HS-5 (cell line): ENCODE data around the gene LASP1NB.
"Not testable (repeated sequence)": the region's sequence is repeated elsewhere in the genome, so short reads cannot be mapped to it uniquely, and the experiment has no call there.

Experiments
- DNase-seq: peaks from one replicate; pipeline ENCODE4 v3.0.0-alpha.2; 2012; ENCODE audit warnings: low read depth

Gene LASP1NB

DNA sequence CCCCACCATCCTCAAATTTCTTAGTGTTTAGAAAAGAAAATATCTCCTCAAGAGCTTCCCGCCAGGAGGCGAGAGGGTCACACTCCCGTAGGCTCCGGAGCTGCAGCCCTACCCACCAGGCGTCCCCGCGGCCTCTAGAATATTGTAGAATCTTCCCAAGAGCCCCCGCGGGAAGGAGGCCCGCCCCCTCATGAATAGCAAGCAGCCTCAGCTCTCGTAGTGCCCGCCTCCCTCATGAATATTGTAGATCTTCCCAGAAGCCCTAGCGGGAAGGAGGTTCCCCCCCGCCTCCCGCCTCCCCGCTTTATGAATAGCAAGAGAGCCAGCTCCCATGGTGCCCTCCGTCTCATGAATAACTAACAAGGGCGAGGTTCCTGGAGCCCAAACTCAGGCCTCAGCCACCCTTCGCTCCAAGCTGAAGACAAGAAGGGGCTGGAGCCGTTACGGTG, 41.9 kb downstream of the LASP1NB start, which contains the start of gene FBXO47:
Gene FBXO47, minus strand, starts transcription at position 114 of the 449 bp plus-strand sequence. CDS start 4,378 bp downstream, outside the sequence.
- DNase-seq: no peak

DNA sequence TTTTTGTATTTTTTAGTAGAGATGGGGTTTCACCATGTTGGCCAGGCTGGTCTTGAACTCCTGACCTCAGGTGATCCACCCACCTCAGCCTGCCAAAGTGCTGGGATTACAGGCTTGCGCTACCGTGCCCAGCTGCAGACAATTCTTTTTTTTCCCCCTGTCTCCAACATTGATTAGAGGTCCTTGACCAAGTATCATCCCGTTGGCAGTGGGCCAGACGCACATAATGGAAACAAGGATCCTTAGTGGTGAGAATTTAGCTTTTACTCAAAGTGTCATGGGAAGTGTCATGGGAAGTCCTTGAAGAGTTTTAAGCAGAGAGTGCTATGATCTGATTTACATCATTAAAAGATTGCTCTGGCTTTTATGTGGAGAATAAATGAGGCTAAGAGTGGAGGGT, 43.9 kb downstream of the LASP1NB start:
- DNase-seq: no peak

DNA sequence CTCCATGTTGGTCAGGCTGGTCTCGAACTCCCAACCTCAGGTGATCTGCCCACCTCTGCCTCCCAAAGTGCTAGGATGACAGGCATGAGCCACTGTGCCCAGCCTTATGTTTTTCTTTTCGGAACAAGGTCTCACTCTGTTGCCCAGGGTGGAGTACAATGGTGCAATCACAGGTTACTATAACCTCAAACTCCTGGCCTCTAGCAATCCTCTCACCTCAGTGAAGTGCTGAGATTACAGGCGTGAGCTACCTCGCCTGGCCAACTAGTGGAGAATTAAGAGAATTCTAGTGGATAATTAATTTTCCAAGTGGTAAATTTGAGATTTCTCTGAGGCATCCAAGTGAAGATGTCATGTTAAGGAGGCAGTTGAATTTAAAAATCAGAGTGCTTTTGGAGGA, 44.7 kb downstream of the LASP1NB start:
- DNase-seq: no peak

DNA sequence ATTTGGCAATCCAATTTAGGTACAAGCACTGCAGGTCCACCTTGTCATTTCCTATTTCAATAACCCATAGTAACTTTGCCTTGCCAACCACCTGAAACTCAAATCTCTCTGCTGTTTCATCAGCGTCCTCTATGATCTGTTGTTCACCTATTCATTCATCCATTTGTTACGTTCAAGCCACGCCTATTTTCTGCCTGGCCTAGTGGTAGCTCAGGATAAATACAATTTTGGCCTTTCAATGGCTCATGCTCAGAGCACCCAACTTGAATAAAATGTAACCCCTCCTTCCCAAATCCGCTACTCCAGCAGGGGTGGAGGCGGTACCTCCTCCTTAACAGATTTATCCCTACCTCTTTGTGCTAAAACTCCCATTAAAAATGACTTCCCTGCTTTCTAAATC, 45.4 kb downstream of the LASP1NB start:
- DNase-seq: no peak

DNA sequence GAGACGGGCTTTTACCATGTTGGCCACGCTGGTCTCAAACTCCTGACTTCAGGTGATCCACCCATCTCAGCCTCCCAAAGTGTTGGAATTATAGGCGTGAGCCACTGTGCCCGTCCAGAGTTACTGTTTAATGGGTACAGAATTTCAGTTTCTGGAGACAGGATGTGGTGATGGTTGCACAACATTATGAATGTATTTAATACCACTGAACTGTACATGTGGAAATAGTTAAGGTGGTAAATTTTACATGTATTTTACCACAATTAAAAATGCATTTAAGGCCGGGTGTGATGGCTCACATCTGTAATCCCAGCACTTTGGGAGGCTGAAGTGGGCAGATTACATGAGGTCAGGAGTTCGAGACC, 50.8 kb downstream of the LASP1NB start:
- not testable (repeated sequence) for DNase-seq

DNA sequence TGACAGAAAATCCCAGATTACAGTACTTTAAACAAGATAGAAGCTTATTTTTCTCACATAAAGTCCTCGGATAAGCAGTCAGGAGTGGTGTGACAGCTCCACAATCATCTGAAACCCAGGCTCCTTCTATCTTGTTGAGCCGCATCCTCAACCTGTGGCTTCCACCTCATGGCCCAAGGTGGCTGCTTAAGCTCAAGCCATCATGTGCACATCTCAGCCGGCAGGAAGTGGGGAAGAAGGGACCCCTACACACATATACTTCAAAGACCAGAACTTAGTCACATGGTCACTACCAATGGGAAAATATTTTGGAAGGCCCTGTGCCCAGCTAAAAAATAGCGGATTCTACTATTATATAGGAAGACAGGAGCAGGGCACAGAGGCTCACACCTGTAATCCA, 52.8 kb downstream of the LASP1NB start:
- DNase-seq: no peak
